OCI-LY1 (cell line): ENCODE results near the gene APOC3.

Experiments
- H2AFZ ChIP-seq: fragments of 200-600 bp; sonication (generic), shearing (Covaris generic); 2 replicates; pipeline ENCODE4 v1.6.0; 2014; ENCODE audit warnings: antibody characterized with exemption, mild to moderate bottlenecking, low read length
- H3F3A ChIP-seq: fragments of 200-600 bp; sonication (generic), shearing (Covaris generic); 2 replicates; pipeline ENCODE4 v1.6.0; 2014; ENCODE audit warnings: mild to moderate bottlenecking, antibody characterized with exemption, low read length, moderate library complexity; ENCODE audit not compliant: insufficient read depth
- H3K27ac ChIP-seq: fragments of 200-600 bp; sonication (generic); 2 replicates; pipeline ENCODE4 v1.5.1; 2014; ENCODE audit warnings: low read length, mixed run types, mild to moderate bottlenecking, low read depth; ENCODE audit not compliant: poor library complexity, severe bottlenecking
- H3K27me3 ChIP-seq: fragments of 200-600 bp; sonication (generic); 2 replicates; pipeline ENCODE4 v1.6.0; 2014; ENCODE audit warnings: antibody characterized with exemption, mild to moderate bottlenecking, low read length, moderate library complexity; ENCODE audit not compliant: insufficient read depth
- H3K36me3 ChIP-seq: fragments of 200-600 bp; sonication (generic); 2 replicates; pipeline ENCODE4 v1.6.1; 2014; ENCODE audit warnings: mild to moderate bottlenecking, antibody characterized with exemption, low read length, moderate library complexity, mixed read lengths; ENCODE audit not compliant: insufficient read depth
- H3K4me1 ChIP-seq: fragments of 200-600 bp; sonication (generic); 2 replicates; pipeline ENCODE4 v1.5.1; 2014; ENCODE audit warnings: mild to moderate bottlenecking, low read length, moderate library complexity; ENCODE audit not compliant: insufficient read depth, severe bottlenecking
- H3K4me2 ChIP-seq: fragments of 200-600 bp; sonication (generic), shearing (Covaris generic); 2 replicates; pipeline ENCODE4 v1.6.1; 2014; ENCODE audit warnings: low read length
- H3K4me3 ChIP-seq: fragments of 200-600 bp; sonication (generic); 2 replicates; pipeline ENCODE4 v1.5.1; 2014; ENCODE audit warnings: low read length, low read depth, mild to moderate bottlenecking, mixed read lengths; ENCODE audit not compliant: poor library complexity, severe bottlenecking
- H3K79me2 ChIP-seq: fragments of 200-600 bp; shearing (Covaris generic); 2 replicates; pipeline ENCODE4 v1.6.1; 2016; ENCODE audit warnings: mixed run types, low read length, mixed read lengths; ENCODE audit not compliant: insufficient read depth
- H3K9ac ChIP-seq: fragments of 200-600 bp; sonication (generic), shearing (Covaris generic); 2 replicates; pipeline ENCODE4 v1.6.1; 2014; ENCODE audit warnings: mild to moderate bottlenecking, low read length, mixed read lengths
- H3K9me2 ChIP-seq: fragments of 200-600 bp; sonication (generic), shearing (Covaris generic); 2 replicates; pipeline ENCODE4 v1.6.1; 2014; ENCODE audit warnings: low read depth, mild to moderate bottlenecking, low read length, mixed read lengths
- H3K9me3 ChIP-seq: fragments of 200-600 bp; shearing (Covaris generic); 2 replicates; pipeline ENCODE4 v1.6.1; 2014; ENCODE audit warnings: low read length, mixed read lengths
- H4K20me1 ChIP-seq: fragments of 200-600 bp; sonication (generic), shearing (Covaris generic); 2 replicates; pipeline ENCODE4 v1.6.0; 2016; ENCODE audit warnings: mild to moderate bottlenecking, low read length; ENCODE audit not compliant: insufficient read depth
- CTCF ChIP-seq: fragments of 200-600 bp; sonication (generic), shearing (Covaris generic); IDR thresholded peaks from 2 replicates; pipeline ENCODE4 v1.5.1; 2017; ENCODE audit warnings: mild to moderate bottlenecking, antibody characterized with exemption, low read length, moderate library complexity, mixed read lengths
- EZH2 ChIP-seq: fragments of 200-600 bp; sonication (generic), shearing (Covaris generic); IDR thresholded peaks from 2 replicates; pipeline ENCODE4 v1.8.0; 2017; ENCODE audit warnings: borderline replicate concordance, mixed run types, mild to moderate bottlenecking, antibody characterized with exemption, low read length, moderate library complexity, mixed read lengths

Gene APOC3

GRCh38 chr11:116819049-116819448, 10.7 kb upstream of the APOC3 start:
- no peak overlapping the region for H3K4me3 ChIP-seq
- no peaks in the 10 kb centered on the region for H3K9me2 ChIP-seq
- H4K20me1 ChIP-seq: no peaks in the 10 kb centered on the region
- H3K4me2 ChIP-seq: no peak overlapping the region
- no peaks in the 10 kb centered on the region for H3K4me1 ChIP-seq
- H3K9ac ChIP-seq: no peak overlapping the region
- no peak overlapping the region for H3K27ac ChIP-seq
- H3F3A ChIP-seq: no peaks in the 10 kb centered on the region
- no peak overlapping the region for H2AFZ ChIP-seq
- no peaks in the 10 kb centered on the region for H3K79me2 ChIP-seq
- H3K9me3 ChIP-seq: no peaks in the 10 kb centered on the region
- no peaks in the 10 kb centered on the region for H3K27me3 ChIP-seq
- TF ChIP-seq EZH2 (no peak), CTCF (no peak)
- H3K36me3 ChIP-seq: no peaks in the 10 kb centered on the region

- Histone ChIP-seq H3K4me1 (no peaks in the 10 kb centered on the region), H3F3A (no peaks in the 10 kb centered on the region), H3K36me3 (no peaks in the 10 kb centered on the region), H2AFZ (no peak overlapping the region), H3K27ac (no peak overlapping the region), H3K4me2 (no peak overlapping the region), H3K9me3 (no peaks in the 10 kb centered on the region), H3K79me2 (no peaks in the 10 kb centered on the region), H3K27me3 (no peaks in the 10 kb centered on the region), H4K20me1 (no peaks in the 10 kb centered on the region), H3K4me3 (no peak overlapping the region), H3K9me2 (no peaks in the 10 kb centered on the region), H3K9ac (no peak overlapping the region)
- TF ChIP-seq CTCF (no peak), EZH2 (no peak)
Measured at GRCh38 chr11:116821050-116821918, 8.4 kb upstream of the APOC3 start.

GRCh38 chr11:116822575-116822974, 7.1 kb upstream of the APOC3 start:
- no peaks in the 10 kb centered on the region for H3K79me2 ChIP-seq
- no peak overlapping the region for H3K4me3 ChIP-seq
- H3K9me3 ChIP-seq: no peaks in the 10 kb centered on the region
- no peak overlapping the region for H3K4me2 ChIP-seq
- H3K4me1 ChIP-seq: no peaks in the 10 kb centered on the region
- no peaks in the 10 kb centered on the region for H3K36me3 ChIP-seq
- H3K9ac ChIP-seq: no peak overlapping the region
- TF ChIP-seq CTCF: no peak
- no peak for TF ChIP-seq EZH2
- no peak overlapping the region for H2AFZ ChIP-seq
- no peaks in the 10 kb centered on the region for H3K9me2 ChIP-seq
- H3K27ac ChIP-seq: no peak overlapping the region
- no peaks in the 10 kb centered on the region for H4K20me1 ChIP-seq
- no peaks in the 10 kb centered on the region for H3F3A ChIP-seq
- no peaks in the 10 kb centered on the region for H3K27me3 ChIP-seq
